Psoas muscle (tissue), 8 donors: ENCODE results near the gene CLCNKB. TPM values are rescaled to one million over a fixed set of nuclear protein-coding genes. Genes with fewer than 3 reads are reported as not detected.

Source experiments
- ATAC-seq, 4 donors: fragments of 200-7000 bp; cut with Tn5 transposase; one replicate each; pipeline ENCODE4 v1.9.1; 2020; ENCODE audit warnings: moderate library complexity in 3 of 4, mild to moderate bottlenecking in 2 of 4
- DNase-seq, 2 donors: peaks; one replicate each; pipeline ENCODE4 v3.0.0-alpha.2; 2020
- H3K27ac ChIP-seq: fragments of 200-600 bp; one replicate; pipeline ENCODE4 v1.8.0; 2022
- H3K27me3 ChIP-seq, 3 donors: fragments of 200-600 bp in 1 of 3; one replicate each; pipeline versions ENCODE4 v1.6.1 to v1.8.0; 2013 to 2022; ENCODE audit warnings: low read length in 2 of 3, mild to moderate bottlenecking in 2 of 3, moderate library complexity in 1 of 3; ENCODE audit not compliant: insufficient read depth in 3 of 3
- H3K36me3 ChIP-seq, 2 donors: fragments of 200-600 bp in 1 of 2; one replicate each; pipeline versions ENCODE4 v1.6.1 to v1.8.0; 2013 to 2022; ENCODE audit warnings: low read depth in 1 of 2, mild to moderate bottlenecking in 1 of 2, moderate library complexity in 1 of 2; ENCODE audit not compliant: insufficient read depth in 1 of 2
- H3K4me1 ChIP-seq: fragments of 200-600 bp; one replicate; pipeline ENCODE4 v1.8.0; 2022
- H3K4me3 ChIP-seq: fragments of 200-600 bp; one replicate; pipeline ENCODE4 v1.8.0; 2022; ENCODE audit warnings: mild to moderate bottlenecking
- H3K9me3 ChIP-seq: fragments of 200-600 bp; one replicate; pipeline ENCODE4 v1.8.0; 2022
- CTCF ChIP-seq: fragments of 200-600 bp; IDR thresholded peaks from one replicate; pipeline ENCODE4 v1.8.0; 2022; ENCODE audit warnings: antibody characterized with exemption
- WGBS, 3 donors: extraction: QIAGEN DNeasy Blood & Tissue Kit; methylation state at CpG; one replicate each; pipeline versions ENCODE4 v1.1.6 to v1.1.7; 2013; 5-methylcytosine and 5-hydroxymethylcytosine counted together
- intact Hi-C, 2 donors: fragments of 100-400 bp; cut with DNase I; formaldehyde crosslinking; loops; one replicate each; pipeline versions ENCODE4 v1.11.0 to v1.14.2; 2022
- polyA plus RNA-seq, 3 donors: library from polyadenylated mRNA; stranded (reverse); fragments of 200-250 nt; gene quantifications; one replicate each; pipeline ENCODE4 v1.2.3, GENCODE V29; 2013
- total RNA-seq, 4 donors: library from RNA; stranded (reverse); fragmentation: NEBNext Ultra II Directional in 2 of 4; extraction: Animal tissue kit (Norgen Biotek cat#: 25700) in 2 of 4; gene quantifications; one replicate each; pipeline versions ENCODE4 v1.2.1 to v1.2.4, GENCODE V29; 2021 to 2023
- donor health status: healthy with polysubstance abuse.
- donor health status: DM: no; HTN: no; CAD: no; lungs with moderate emphysema.
- donor health status: Bipolar disorder and iron deficiency.
- donor health status: healthy.
- donor health status: DM: yes; HTN: yes; CAD: no.
- donor health status: DM: no; HTN: no; CAD: no.
- donor health status: DM: no; HTN: no; CAD: no.
- donor health status: DM: yes; HTN: yes; CAD: no.

The CLCNKB gene
- total and polyA plus RNA-seq, 7 donors, result 0.05 to 0.31 (median 0.30) TPM; not detected in 4

- no peaks in the 10 kb centered on the region for H3K36me3 ChIP-seq
- no peaks in the 10 kb centered on the region for H3K9me3 ChIP-seq
- WGBS, 3 donors, result 65 to 70% (median 66%) methylated on average over 7 of the region's 7 CpGs
- ATAC-seq (peak in 1 of 4 donors; percentile 29), DNase-seq (no peak)
- peak; percentile 20 for TF ChIP-seq CTCF
- peaks cover 7% of the 10 kb centered on the region for H3K4me1 ChIP-seq
- H3K27me3 ChIP-seq, result no peaks in the 10 kb centered on the region
- no peak overlapping the region for H3K27ac ChIP-seq
- intact Hi-C loops, result no loop called here
- no peak overlapping the region for H3K4me3 ChIP-seq
Observed at GRCh38 chr1:16046842-16047241, 3.3 kb downstream of the CLCNKB start.

GRCh38 chr1:16047791-16048475 is 4.4 kb downstream of the CLCNKB start:
- Histone ChIP-seq H3K4me3 (no peak overlapping the region), H3K4me1 (peaks cover 7% of the 10 kb centered on the region), H3K27ac (no peak overlapping the region), H3K9me3 (no peaks in the 10 kb centered on the region), H3K27me3 (no peaks in the 10 kb centered on the region), H3K36me3 (no peaks in the 10 kb centered on the region)
- 64 to 86% (median 70%) methylated on average over 12 to 19 of the region's 19 CpGs for WGBS, 3 donors
- DNase-seq (no peak), ATAC-seq (no peak)
- no peak for TF ChIP-seq CTCF
- intact Hi-C loops, result no loop called here

GRCh38 chr1:16048573-16049189 is 5.1 kb downstream of the CLCNKB start:
- no peak for TF ChIP-seq CTCF
- Histone ChIP-seq H3K27me3 (no peaks in the 10 kb centered on the region), H3K4me1 (peaks cover 7% of the 10 kb centered on the region), H3K27ac (no peak overlapping the region), H3K4me3 (peak overlapping the region; percentile 60), H3K36me3 (no peaks in the 10 kb centered on the region), H3K9me3 (no peaks in the 10 kb centered on the region)
- DNase-seq, result peak; percentile 40 to 57
- intact Hi-C loops, result no loop called here
- ATAC-seq, result peak; percentile 20 to 57 (median 30)
- 3 to 4% (median 3%) methylated on average over 22 to 25 of the region's 25 CpGs for WGBS, 3 donors

- no peak for ATAC-seq
- Histone ChIP-seq H3K27me3 (no peaks in the 10 kb centered on the region), H3K9me3 (no peaks in the 10 kb centered on the region)
Observed at GRCh38 chr1:16050328-16050727, 6.7 kb downstream of the CLCNKB start.

More at GRCh38 chr1:16050328-16050727, 6.7 kb downstream of the CLCNKB start:
- DNase-seq, result no peak
- Histone ChIP-seq H3K4me1 (peaks cover 7% of the 10 kb centered on the region), H3K4me3 (no peak overlapping the region), H3K27ac (no peak overlapping the region), H3K36me3 (no peaks in the 10 kb centered on the region)
- WGBS, 3 donors, result 76 to 87% (median 83%) methylated on average over 7 of the region's 7 CpGs
- intact Hi-C loops, result no loop called here
- no peak for TF ChIP-seq CTCF
